ENCODE results near the gene GSG1. TPM values are rescaled to one million over a fixed set of nuclear protein-coding genes. Genes with fewer than 3 reads are reported as not detected.

Gene GSG1
- total and polyA plus RNA-seq, 7 donors: not detected

- DNase-seq: no peak
- Histone ChIP-seq H3K27me3 (no peaks in the 10 kb centered on the region), H3K4me1 (peaks cover 0 to 42% (median 23%) of the 10 kb centered on the region in 4 donors), H3K27ac (no peak overlapping the region), H3K4me3 (no peak overlapping the region), H3K9me3 (no peaks in the 10 kb centered on the region), H3K36me3 (no peaks in the 10 kb centered on the region)
- intact Hi-C loops (cut with DNase I): loop anchor here (5.0 kb wide), 2 partner anchors 53 to 117 kb away; partner anchors contain the start of gene FAM234B
- WGBS, 2 donors: 86 to 89% methylated on average over 8 of the region's 8 CpGs
- TF ChIP-seq EP300 (IDR thresholded peaks at IDR 0.05) (no peak), CTCF (IDR thresholded peaks at IDR 0.05) (no peak), POLR2A (IDR thresholded peaks at IDR 0.05) (no peak), POLR2AphosphoS5 (IDR thresholded peaks at IDR 0.05) (no peak)
Measured at GRCh38 chr12:13095266-13095995, 8.0 kb downstream of the GSG1 start.

GRCh38 chr12:13094367-13094766 is 9.1 kb downstream of the GSG1 start:
- 61 to 89% methylated on average over 3 of the region's 3 CpGs for WGBS, 2 donors
- TF ChIP-seq POLR2A (IDR thresholded peaks at IDR 0.05) (no peak), EP300 (IDR thresholded peaks at IDR 0.05) (no peak), POLR2AphosphoS5 (IDR thresholded peaks at IDR 0.05) (no peak), CTCF (IDR thresholded peaks at IDR 0.05) (no peak)
- Histone ChIP-seq H3K27me3 (no peaks in the 10 kb centered on the region), H3K36me3 (no peaks in the 10 kb centered on the region), H3K27ac (no peak overlapping the region), H3K9me3 (no peaks in the 10 kb centered on the region), H3K4me3 (no peak overlapping the region), H3K4me1 (peaks cover 0 to 33% (median 17%) of the 10 kb centered on the region in 4 donors)
- DNase-seq: no peak
- intact Hi-C loops (cut with DNase I): no loop called here

GRCh38 chr12:13093848-13094220 is 9.6 kb downstream of the GSG1 start:
- WGBS, 2 donors: 48 to 61% methylated on average over 2 of the region's 2 CpGs
- no peak for DNase-seq
- Histone ChIP-seq H3K27me3 (no peaks in the 10 kb centered on the region), H3K4me1 (peaks cover 0 to 28% (median 11%) of the 10 kb centered on the region in 4 donors), H3K36me3 (no peaks in the 10 kb centered on the region), H3K9me3 (no peaks in the 10 kb centered on the region), H3K4me3 (no peak overlapping the region), H3K27ac (no peak overlapping the region)
- intact Hi-C loops (cut with DNase I): no loop called here
- TF ChIP-seq CTCF (IDR thresholded peaks at IDR 0.05): no peak
- TF ChIP-seq POLR2A (IDR thresholded peaks at IDR 0.05): no peak
- TF ChIP-seq EP300 (IDR thresholded peaks at IDR 0.05): no peak
- TF ChIP-seq POLR2AphosphoS5 (IDR thresholded peaks at IDR 0.05): no peak

GRCh38 chr12:13093191-13093847 is 10.1 kb downstream of the GSG1 start:
- peaks cover 0 to 23% (median 6%) of the 10 kb centered on the region in 4 donors for H3K4me1 ChIP-seq
- DNase-seq: no peak
- intact Hi-C loops (cut with DNase I): no loop called here
- TF ChIP-seq EP300 (IDR thresholded peaks at IDR 0.05): no peak
- TF ChIP-seq POLR2AphosphoS5 (IDR thresholded peaks at IDR 0.05): no peak
- no peak for TF ChIP-seq POLR2A (IDR thresholded peaks at IDR 0.05)
- TF ChIP-seq CTCF (IDR thresholded peaks at IDR 0.05): no peak
- H3K9me3 ChIP-seq: no peaks in the 10 kb centered on the region
- H3K4me3 ChIP-seq: no peak overlapping the region
- H3K27ac ChIP-seq: no peak overlapping the region
- H3K27me3 ChIP-seq: no peaks in the 10 kb centered on the region
- 80 to 87% methylated on average over 7 of the region's 7 CpGs for WGBS, 2 donors
- no peaks in the 10 kb centered on the region for H3K36me3 ChIP-seq

Data from sigmoid colon (tissue), 7 donors.